Tibial nerve (tissue), 4 donors: ENCODE data around the gene TCEAL8.

ENCODE experiments used
- CTCF ChIP-seq, 5 experiments: fragments of 200-600 bp in 3 of 5; fragments of 450-650 bp in 2 of 5; sonication (generic) in 3 of 5; IDR thresholded peaks; one replicate each; pipeline ENCODE4 v1.5.1; 2016 to 2019; ENCODE audit warnings: antibody characterized with exemption in 5 of 5, mild to moderate bottlenecking in 3 of 5, moderate library complexity in 2 of 5
- EP300 ChIP-seq, 2 donors: sonication (generic); formaldehyde crosslinking; IDR thresholded peaks; one replicate each; pipeline ENCODE4 v1.6.1; 2017; ENCODE audit warnings: antibody characterized with exemption in 2 of 2, mild to moderate bottlenecking in 1 of 2
- POLR2A ChIP-seq, 2 donors: fragments of 450-650 bp; IDR thresholded peaks; one replicate each; pipeline ENCODE4 v1.6.1; 2017; ENCODE audit warnings: antibody characterized with exemption in 2 of 2, mild to moderate bottlenecking in 2 of 2, moderate library complexity in 2 of 2

DNA sequence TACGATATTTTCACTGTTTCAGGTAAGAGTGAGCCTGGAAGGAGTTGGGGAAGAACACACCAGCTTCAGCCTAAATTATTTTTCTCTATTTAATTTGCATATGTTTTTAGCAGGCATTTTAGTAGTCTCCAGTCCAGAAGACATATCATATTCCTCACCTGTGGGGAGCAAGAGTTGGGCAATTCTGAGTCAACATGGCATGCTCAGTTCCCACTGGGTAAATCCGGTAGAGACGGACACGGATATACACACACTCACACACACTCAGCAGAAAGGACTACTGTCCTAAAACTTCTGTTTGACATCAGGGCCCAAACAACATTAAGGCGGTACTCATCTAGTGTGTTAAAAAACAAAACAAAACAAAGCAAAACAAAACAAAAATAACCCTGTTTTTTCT is 44.9 kb downstream of the TCEAL8 start:
- TF ChIP-seq EP300 (IDR thresholded peaks at IDR 0.05) (no peak), CTCF (IDR thresholded peaks at IDR 0.05) (no peak), POLR2A (IDR thresholded peaks at IDR 0.05) (no peak)
